ENCODE results near the gene ODF2L.
"Not testable (repeated sequence)": the region's sequence is repeated elsewhere in the genome, so short reads cannot be mapped to it uniquely, and the experiment has no call there.

Gene ODF2L

GRCh38 chr1:86381223-86381622 lies 14.9 kb downstream of the ODF2L start:
- no peak for DNase-seq

GRCh38 chr1:86380257-86380861 lies 15.8 kb downstream of the ODF2L start:
- no peak for DNase-seq

- DNase-seq: no peak
Measured at GRCh38 chr1:86378813-86379212, 17.3 kb downstream of the ODF2L start.

- DNase-seq: no peak
Measured at GRCh38 chr1:86377341-86377740, 18.8 kb downstream of the ODF2L start.

GRCh38 chr1:86375688-86376087 lies 20.4 kb downstream of the ODF2L start:
- no peak for DNase-seq

- DNase-seq: no peak
Measured at GRCh38 chr1:86370601-86371022, 25.5 kb downstream of the ODF2L start.

- DNase-seq: no peak
Measured at GRCh38 chr1:86365896-86366295, 30.2 kb downstream of the ODF2L start.

GRCh38 chr1:86362807-86363206 lies 33.3 kb downstream of the ODF2L start:
- DNase-seq: no peak

GRCh38 chr1:86357796-86358195 lies 38.3 kb downstream of the ODF2L start:
- no peak for DNase-seq

GRCh38 chr1:86356247-86356646 lies 39.9 kb downstream of the ODF2L start:
- no peak for DNase-seq

GRCh38 chr1:86352086-86352485 lies 44.0 kb downstream of the ODF2L start:
- no peak for DNase-seq

GRCh38 chr1:86350230-86350629 lies 45.9 kb downstream of the ODF2L start:
- DNase-seq: not testable (repeated sequence)

- DNase-seq: no peak
Measured at GRCh38 chr1:86346388-86346787, 49.7 kb downstream of the ODF2L start.

GRCh38 chr1:86345042-86345441 lies 51.1 kb downstream of the ODF2L start:
- no peak for DNase-seq

- no peak for DNase-seq
Measured at GRCh38 chr1:86339906-86340305, 56.2 kb downstream of the ODF2L start.

GRCh38 chr1:86339014-86339812 lies 56.9 kb downstream of the ODF2L start:
- no peak for DNase-seq

- no peak for DNase-seq
Measured at GRCh38 chr1:86335916-86336315, 60.2 kb downstream of the ODF2L start.

- DNase-seq: no peak
Measured at GRCh38 chr1:86325264-86325663, 70.9 kb downstream of the ODF2L start.

GRCh38 chr1:86324130-86324822 lies 71.8 kb downstream of the ODF2L start:
- no peak for DNase-seq

GRCh38 chr1:86322241-86322640 lies 73.9 kb downstream of the ODF2L start:
- no peak for DNase-seq

GRCh38 chr1:86318436-86318835 lies 77.7 kb downstream of the ODF2L start:
- DNase-seq: no peak

GRCh38 chr1:86317926-86318325 lies 78.2 kb downstream of the ODF2L start:
- no peak for DNase-seq

- DNase-seq: no peak
Measured at GRCh38 chr1:86305731-86306130, 90.4 kb downstream of the ODF2L start.
